Measurements from ENCODE around the gene MGAT3. TPM values are rescaled to one million over a fixed set of nuclear protein-coding genes. Genes with fewer than 3 reads are reported as not detected.

The MGAT3 gene
- polyA plus RNA-seq, 4 donors = 14.6 to 27.5 (median 21.3) TPM

DNA sequence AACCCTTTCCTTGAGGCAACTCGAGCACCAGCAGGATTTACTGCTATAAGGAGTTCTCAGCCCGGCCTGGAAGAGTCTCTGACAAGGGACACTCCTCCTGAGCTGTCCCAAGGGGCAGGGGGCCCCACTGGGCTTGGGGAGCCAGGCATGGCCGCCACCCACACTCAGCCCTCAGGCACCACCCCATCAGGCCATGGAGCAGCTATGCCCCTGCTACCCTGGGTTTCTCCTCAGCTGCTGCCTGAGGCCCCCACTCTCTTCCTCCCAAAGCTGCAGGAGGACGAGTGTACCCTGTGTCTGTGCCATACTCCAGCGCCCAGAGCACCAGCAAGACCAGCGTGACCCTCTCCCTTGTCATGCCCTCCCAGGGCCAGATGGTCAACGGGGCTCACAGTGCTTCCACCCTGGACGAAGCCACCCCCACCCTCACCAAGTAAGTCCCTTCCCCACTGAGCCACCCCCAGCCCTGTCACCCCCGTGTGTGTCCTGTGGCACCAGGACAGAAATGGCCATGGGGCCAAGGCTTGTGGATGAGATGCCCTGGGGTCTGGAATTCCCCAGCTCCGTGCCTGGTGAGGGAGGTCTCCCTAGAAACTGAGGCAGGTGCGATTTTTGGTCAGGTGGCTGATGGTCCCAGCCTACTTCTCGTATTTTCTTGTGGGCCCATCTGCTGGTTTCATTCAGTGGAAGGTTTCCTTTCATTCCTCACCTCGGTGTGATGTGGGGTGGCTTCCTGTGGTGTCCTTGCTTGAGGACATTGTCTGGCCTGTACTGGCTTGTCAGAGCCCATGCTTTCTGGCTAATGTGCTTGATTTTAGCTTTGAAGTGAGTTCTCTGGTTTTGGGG lies 28.8 kb upstream of the MGAT3 start:
- DNase-seq (ENCODE audit: low read depth in 4 of 4, low spot score in 3 of 4) = no peak

DNA sequence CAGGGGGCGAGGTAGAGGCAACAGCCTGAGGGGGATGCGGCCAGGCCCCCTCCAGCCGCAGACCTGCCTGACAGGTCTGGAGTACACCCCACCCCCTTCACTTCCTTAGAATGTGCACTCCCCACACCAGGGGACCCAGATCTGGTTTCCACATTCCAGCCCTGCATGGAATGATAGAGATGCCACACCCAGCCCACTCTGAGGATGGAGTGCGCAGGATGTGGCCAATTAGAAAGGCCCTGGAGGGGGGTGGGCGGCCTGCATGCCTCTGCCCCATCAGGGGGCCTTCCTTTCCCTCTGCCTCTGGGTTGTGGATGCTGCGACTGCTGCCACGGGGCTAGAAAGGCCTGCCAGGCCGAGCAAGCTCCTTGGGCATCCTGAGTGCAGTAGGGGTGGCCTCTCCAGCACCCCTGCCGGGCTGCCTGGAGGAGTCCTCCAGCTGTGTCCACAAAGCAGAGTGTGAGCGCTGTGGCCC lies 28.2 kb upstream of the MGAT3 start:
- no peak for DNase-seq (ENCODE audit: low read depth in 4 of 4, low spot score in 3 of 4)

GRCh38 chr22:39429186-39429585 lies 27.6 kb upstream of the MGAT3 start:
- DNase-seq (ENCODE audit: low read depth in 4 of 4, low spot score in 3 of 4) = no peak

DNA sequence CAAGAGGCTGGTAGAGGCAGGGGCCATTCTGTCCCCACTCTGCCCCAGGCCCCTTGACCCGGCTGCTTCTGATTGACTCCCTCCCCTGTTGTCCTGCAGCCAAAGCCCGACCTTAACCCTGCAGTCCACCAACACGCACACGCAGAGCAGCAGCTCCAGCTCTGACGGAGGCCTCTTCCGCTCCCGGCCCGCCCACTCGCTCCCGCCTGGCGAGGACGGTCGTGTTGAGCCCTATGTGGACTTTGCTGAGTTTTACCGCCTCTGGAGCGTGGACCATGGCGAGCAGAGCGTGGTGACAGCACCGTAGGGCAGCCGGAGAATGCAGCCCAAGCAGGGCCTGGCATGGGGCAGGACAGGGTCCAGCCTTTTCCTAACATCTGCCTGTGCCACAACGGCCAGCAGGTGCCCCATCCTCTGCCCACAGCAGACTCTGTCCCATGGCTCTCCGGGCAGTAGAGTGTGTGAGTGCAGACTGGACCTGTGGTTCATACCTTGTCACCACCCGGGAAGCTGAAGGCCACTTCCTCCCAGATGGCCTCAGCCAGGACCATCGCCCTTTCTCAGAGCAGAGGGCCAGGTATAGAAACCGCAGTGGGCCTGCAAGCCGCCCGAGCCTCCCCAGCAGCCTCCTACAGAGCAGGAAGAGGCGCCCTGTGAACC lies 26.8 kb upstream of the MGAT3 start:
- no peak for DNase-seq (ENCODE audit: low read depth in 4 of 4, low spot score in 3 of 4)

DNA sequence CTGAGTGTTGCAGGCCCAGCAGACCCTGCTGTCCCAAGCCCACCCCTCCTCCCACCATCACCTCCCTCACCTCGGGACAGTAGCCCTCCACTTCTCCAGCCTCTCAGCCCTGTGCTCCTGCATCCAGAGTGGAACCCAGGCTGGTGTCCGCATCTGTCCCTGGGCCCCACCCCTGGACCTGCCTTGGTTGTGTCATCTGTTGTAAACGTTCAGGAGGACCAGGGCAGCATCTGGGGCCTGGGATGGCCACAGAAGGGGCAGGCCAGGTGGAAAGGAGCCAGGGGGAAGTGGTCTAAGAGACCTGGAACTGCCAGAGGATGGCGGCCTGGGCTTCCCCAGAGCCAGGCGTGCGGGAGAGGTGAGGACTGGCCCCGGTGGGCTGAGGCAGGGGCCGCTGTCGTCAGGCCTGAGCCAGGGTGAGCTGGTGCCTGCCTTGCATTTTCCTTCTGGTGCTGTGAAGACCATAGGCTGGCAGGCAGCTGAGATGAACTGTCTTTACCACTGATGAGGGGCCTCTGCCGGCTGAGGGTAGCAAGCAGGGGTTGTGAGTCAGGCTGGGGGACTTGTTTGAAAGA lies 26.1 kb upstream of the MGAT3 start:
- no peak for DNase-seq (ENCODE audit: low read depth in 4 of 4, low spot score in 3 of 4)

DNA sequence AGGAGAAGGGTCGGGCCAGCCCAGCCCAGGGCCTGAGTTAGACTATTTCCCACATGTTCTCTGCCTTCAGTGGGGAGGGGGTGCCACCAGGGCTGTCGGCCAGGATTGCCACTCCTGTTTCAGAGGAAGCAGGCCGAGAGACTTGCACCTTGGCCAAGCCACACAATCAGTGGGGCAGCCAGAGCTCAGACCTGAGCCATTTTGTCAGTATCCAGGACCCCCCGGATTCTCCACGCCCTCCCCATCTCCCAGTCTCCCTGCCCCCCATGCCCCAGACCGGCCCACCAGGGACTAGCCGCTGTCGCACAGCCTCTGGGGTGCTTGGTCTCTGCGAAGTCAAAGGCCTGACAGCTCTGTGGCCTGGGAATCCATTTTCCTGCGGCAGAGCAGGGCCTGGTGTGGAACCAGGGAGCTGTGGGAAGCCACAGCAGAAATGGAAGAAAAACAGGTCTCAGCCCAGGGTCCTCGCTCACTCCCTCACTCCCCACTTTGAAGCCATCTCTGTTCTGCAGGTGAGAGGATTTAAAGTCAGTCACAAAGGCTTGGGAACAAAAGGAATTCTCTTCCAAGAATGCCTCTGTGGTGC lies 25.5 kb upstream of the MGAT3 start:
- DNase-seq (ENCODE audit: low read depth in 4 of 4, low spot score in 3 of 4) = no peak

DNA sequence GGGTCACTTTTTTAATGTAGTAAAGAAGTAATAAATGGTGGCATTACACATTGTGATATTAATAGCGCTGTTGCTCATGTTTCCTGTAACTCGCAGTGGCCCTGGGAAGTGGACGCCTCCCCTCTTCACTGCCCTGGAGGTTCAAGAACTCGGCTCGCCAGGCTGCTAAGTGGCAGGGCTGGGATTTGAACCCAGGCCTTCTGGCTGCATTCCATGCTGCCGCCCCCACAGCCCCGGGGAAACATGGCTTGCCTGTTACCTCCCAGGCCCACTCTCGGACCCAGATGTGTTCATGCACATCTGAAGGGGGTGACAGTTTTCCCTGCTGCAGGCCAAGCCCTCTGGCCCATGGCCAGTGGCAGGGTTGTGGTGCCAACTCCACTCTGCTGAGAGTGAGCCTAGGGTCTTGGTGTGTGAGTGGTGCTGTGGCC lies 25.0 kb upstream of the MGAT3 start:
- no peak for DNase-seq (ENCODE audit: low read depth in 4 of 4, low spot score in 3 of 4)

- no peak for DNase-seq (ENCODE audit: low read depth in 4 of 4, low spot score in 3 of 4)
These were observed 24.4 kb upstream of the MGAT3 start for GRCh38 chr22:39432361-39432811.

- DNase-seq (ENCODE audit: low read depth in 4 of 4, low spot score in 3 of 4) = no peak
These were observed 23.2 kb upstream of the MGAT3 start for GRCh38 chr22:39433476-39434242.

DNA sequence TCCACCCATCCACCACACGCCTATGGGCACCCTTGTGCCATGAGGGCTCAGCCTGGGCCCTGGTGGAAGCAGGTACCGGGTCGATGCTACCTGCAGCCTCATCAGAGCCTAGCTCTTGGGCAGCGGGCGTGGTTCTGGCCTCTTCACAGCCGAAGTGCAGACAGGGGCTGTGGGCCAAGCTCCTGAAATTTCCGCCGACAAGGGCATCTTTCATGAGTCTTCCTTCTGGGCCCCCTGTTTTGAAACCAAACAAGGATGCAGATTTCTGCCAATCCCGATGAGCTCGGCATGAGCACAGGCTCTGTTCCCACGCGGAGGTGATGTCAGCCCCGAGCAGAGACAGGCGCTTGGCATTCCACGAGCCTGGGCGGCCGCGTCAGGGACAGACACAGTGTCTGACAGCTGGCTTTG lies 22.6 kb upstream of the MGAT3 start:
- DNase-seq (ENCODE audit: low read depth in 4 of 4, low spot score in 3 of 4) = no peak

GRCh38 chr22:39434721-39435120 lies 22.1 kb upstream of the MGAT3 start:
- DNase-seq (ENCODE audit: low read depth in 4 of 4, low spot score in 3 of 4) = no peak

DNA sequence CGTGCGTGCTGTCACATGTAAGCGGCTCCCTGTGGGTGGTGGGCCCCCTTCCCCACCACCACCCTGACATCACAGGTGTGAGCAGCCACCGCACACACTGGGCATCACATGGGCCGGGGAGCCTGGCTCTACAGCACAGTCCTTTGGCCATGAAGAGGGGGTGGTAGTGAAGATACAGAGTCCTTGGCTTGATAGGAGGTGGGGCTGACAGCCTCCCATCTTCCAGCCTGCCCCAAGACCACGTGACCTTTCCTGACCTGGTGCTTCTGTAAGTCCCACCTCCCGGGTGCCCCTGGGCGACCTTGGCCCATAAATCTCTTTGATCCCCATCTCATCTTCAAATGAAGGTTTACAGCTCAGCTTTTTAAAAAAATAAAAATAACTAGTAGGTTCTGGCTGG lies 21.2 kb upstream of the MGAT3 start:
- no peak for DNase-seq (ENCODE audit: low read depth in 4 of 4, low spot score in 3 of 4)

- DNase-seq (ENCODE audit: low read depth in 4 of 4, low spot score in 3 of 4) = no peak
These were observed 18.8 kb upstream of the MGAT3 start for GRCh38 chr22:39437791-39438704.

GRCh38 chr22:39439170-39439569 lies 17.6 kb upstream of the MGAT3 start:
- DNase-seq (ENCODE audit: low read depth in 4 of 4, low spot score in 3 of 4) = no peak

GRCh38 chr22:39443398-39443797 lies 13.4 kb upstream of the MGAT3 start:
- no peak for DNase-seq (ENCODE audit: low read depth in 4 of 4, low spot score in 3 of 4)

GRCh38 chr22:39444247-39444800 lies 12.5 kb upstream of the MGAT3 start:
- no peak for DNase-seq (ENCODE audit: low read depth in 4 of 4, low spot score in 3 of 4)

GRCh38 chr22:39444937-39445465 lies 11.8 kb upstream of the MGAT3 start:
- no peak for DNase-seq (ENCODE audit: low read depth in 4 of 4, low spot score in 3 of 4)

- no peak for DNase-seq (ENCODE audit: low read depth in 4 of 4, low spot score in 3 of 4)
These were observed 11.1 kb upstream of the MGAT3 start for GRCh38 chr22:39445678-39446077.

DNA sequence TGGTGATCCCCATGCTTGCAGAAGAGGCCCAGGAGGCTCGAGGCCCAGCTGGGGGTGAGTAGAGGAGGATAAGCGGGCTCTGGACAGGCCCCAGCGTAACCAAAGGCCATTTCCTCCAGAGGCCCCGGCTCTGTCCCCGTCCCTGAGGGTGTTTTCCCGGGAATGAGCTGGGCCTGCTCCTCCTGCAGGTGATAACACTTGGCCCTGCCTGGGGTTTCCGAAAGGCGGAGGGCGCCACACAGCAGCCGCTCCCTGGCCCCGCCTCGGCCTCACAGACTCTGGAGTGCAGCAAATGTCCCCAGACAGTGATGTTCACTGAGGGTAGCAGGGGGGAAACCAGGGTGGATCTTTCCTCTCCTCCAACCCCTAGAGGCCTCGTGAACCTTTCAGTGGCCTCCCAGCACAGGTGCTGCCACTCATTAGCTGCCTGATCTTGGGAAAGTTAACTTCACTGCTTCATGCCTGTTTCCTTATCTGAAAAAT lies 10.5 kb upstream of the MGAT3 start:
- no peak for DNase-seq (ENCODE audit: low read depth in 4 of 4, low spot score in 3 of 4)

All from left renal pelvis (tissue), 4 donors.